Gastroesophageal sphincter (tissue), 3 donors: Measurements from ENCODE around the gene DIP2C.

Source experiments
- CTCF ChIP-seq, 4 experiments: fragments of 200-600 bp in 2 of 4; fragments of 450-650 bp in 2 of 4; sonication (generic) in 1 of 4; IDR thresholded peaks; one replicate each; pipeline ENCODE4 v1.5.1; 2017 to 2019; ENCODE audit warnings: antibody characterized with exemption in 4 of 4, mild to moderate bottlenecking in 2 of 4, moderate library complexity in 2 of 4
- EP300 ChIP-seq: sonication (generic); formaldehyde crosslinking; IDR thresholded peaks from one replicate; pipeline ENCODE4 v1.6.1; 2017; ENCODE audit warnings: antibody characterized with exemption, mild to moderate bottlenecking
- POLR2A ChIP-seq, 2 donors: fragments of 450-650 bp; IDR thresholded peaks; one replicate each; pipeline ENCODE4 v1.6.1; 2017; ENCODE audit warnings: antibody characterized with exemption in 2 of 2, mild to moderate bottlenecking in 2 of 2, moderate library complexity in 1 of 2

GRCh38 chr10:555682-556350, 133.7 kb downstream of the DIP2C start:
- TF ChIP-seq CTCF (IDR thresholded peaks at IDR 0.05) (no peak), POLR2A (IDR thresholded peaks at IDR 0.05) (no peak), EP300 (no peak)
